Mucosa of descending colon (tissue), 3 donors: ENCODE results near the gene ZDHHC7. TPM values are rescaled to one million over a fixed set of nuclear protein-coding genes. Genes with fewer than 3 reads are reported as not detected.

Source experiments
- ATAC-seq: fragments of 200-7000 bp; cut with Tn5 transposase; one replicate; pipeline ENCODE4 v1.9.1; 2020; ENCODE audit warnings: mild to moderate bottlenecking, moderate library complexity
- DNase-seq, 3 donors: peaks; one replicate each; pipeline ENCODE4 v3.0.0-alpha.2; 2020
- H3K36me3 ChIP-seq: fragments of 200-600 bp; one replicate; pipeline ENCODE4 v1.8.0; 2021; ENCODE audit warnings: low read depth, mild to moderate bottlenecking
- H3K4me1 ChIP-seq: fragments of 200-600 bp; one replicate; pipeline ENCODE4 v1.8.0; 2021; ENCODE audit warnings: low read depth, mild to moderate bottlenecking
- H3K4me3 ChIP-seq: fragments of 200-600 bp; one replicate; pipeline ENCODE4 v1.8.0; 2021; ENCODE audit warnings: mild to moderate bottlenecking
- H3K9me3 ChIP-seq: fragments of 200-600 bp; one replicate; pipeline ENCODE4 v1.8.0; 2021; ENCODE audit warnings: mild to moderate bottlenecking
- CTCF ChIP-seq: fragments of 200-600 bp; IDR thresholded peaks from one replicate; pipeline ENCODE4 v1.8.0; 2022; ENCODE audit warnings: antibody characterized with exemption, mild to moderate bottlenecking
- intact Hi-C, 2 donors: fragments of 100-400 bp; cut with DNase I in 1 of 2; cut with micrococcal nuclease in 1 of 2; formaldehyde crosslinking; loops; one replicate each; pipeline versions ENCODE4 v1.11.0 to v1.11.1; 2022; cut with DNase I, micrococcal nuclease
- total RNA-seq, 3 donors: library from RNA; stranded (reverse); fragmentation: NEBNext Ultra II Directional in 2 of 3; extraction: Animal tissue kit (Norgen Biotek cat#: 25700) in 2 of 3; gene quantifications; one replicate each; pipeline versions ENCODE4 v1.2.1 to v1.2.4, GENCODE V29; 2021 to 2023
- donor health status: DM: no; HTN: no; CAD: no; lungs with moderate emphysema.
- donor health status: DM: no; HTN: no; CAD: no.
- donor health status: DM: no; HTN: yes; CAD: no.

Gene ZDHHC7
- total RNA-seq, 3 donors from 2014 or later = 69.8 to 96.1 (median 78.7) TPM

DNA sequence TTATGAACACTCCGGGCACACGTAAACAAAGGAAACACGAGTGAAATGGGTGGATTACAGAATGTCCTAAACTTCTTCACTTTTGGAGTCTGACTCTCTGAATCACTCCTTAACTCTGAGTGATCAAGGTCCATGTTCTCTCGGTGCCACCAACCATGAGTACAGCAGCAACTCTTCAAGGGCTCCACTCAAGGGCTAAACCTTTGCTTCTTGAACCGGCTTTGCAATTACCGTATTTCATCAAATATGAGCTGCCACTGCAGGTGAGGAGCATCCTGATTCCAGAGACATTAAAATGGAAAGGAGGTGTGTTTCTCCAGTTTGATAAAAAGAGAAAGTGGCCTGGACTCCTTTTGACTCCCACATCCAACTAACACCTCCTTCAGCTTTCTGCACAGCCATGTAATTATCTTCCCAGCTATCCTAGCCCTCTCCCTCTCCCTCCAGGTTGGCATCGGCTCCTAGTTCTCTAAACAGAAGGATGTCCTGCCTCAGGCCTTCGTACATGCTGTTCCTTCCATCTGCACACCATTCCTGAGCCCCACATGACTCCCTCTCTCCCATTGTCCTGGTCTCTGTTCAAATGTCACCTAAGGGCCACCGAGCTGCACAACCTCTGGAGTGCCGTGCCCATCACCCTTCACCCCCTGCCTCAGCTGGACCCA is 61.4 kb downstream of the ZDHHC7 start:
- peaks cover 12% of the 10 kb centered on the region for H3K4me1 ChIP-seq
- intact Hi-C loops = loop anchor here in 1 of 2 donors (5.0 kb wide), 1 partner anchor 198 kb away; no protein-coding TSS in a partner anchor
- H3K4me3 ChIP-seq = no peak overlapping the region
- H3K9me3 ChIP-seq = no peaks in the 10 kb centered on the region
- no peak for TF ChIP-seq CTCF
- DNase-seq (no peak), ATAC-seq (no peak)
- no peaks in the 10 kb centered on the region for H3K36me3 ChIP-seq

- peaks cover 12% of the 10 kb centered on the region for H3K4me1 ChIP-seq
- H3K9me3 ChIP-seq = no peaks in the 10 kb centered on the region
- intact Hi-C loops = no loop called here
- no peak for ATAC-seq
- no peak for TF ChIP-seq CTCF
- no peaks in the 10 kb centered on the region for H3K36me3 ChIP-seq
- no peak overlapping the region for H3K4me3 ChIP-seq
- DNase-seq = no peak
These were observed 62.3 kb downstream of the ZDHHC7 start for GRCh38 chr16:84948851-84949610.

GRCh38 chr16:84947996-84948850 is 63.1 kb downstream of the ZDHHC7 start:
- TF ChIP-seq CTCF = no peak
- Histone ChIP-seq H3K9me3 (no peaks in the 10 kb centered on the region), H3K36me3 (no peaks in the 10 kb centered on the region), H3K4me3 (no peak overlapping the region), H3K4me1 (peaks cover 12% of the 10 kb centered on the region)
- DNase-seq (no peak), ATAC-seq (no peak)
- intact Hi-C loops = no loop called here

GRCh38 chr16:84947022-84947421 is 64.3 kb downstream of the ZDHHC7 start:
- TF ChIP-seq CTCF = no peak
- peak; percentile 80 for ATAC-seq
- no peaks in the 10 kb centered on the region for H3K9me3 ChIP-seq
- intact Hi-C loops = no loop called here
- no peaks in the 10 kb centered on the region for H3K36me3 ChIP-seq
- DNase-seq = peak in 1 of 3 donors; percentile 76
- H3K4me1 ChIP-seq = peaks cover 10% of the 10 kb centered on the region
- H3K4me3 ChIP-seq = no peak overlapping the region

DNA sequence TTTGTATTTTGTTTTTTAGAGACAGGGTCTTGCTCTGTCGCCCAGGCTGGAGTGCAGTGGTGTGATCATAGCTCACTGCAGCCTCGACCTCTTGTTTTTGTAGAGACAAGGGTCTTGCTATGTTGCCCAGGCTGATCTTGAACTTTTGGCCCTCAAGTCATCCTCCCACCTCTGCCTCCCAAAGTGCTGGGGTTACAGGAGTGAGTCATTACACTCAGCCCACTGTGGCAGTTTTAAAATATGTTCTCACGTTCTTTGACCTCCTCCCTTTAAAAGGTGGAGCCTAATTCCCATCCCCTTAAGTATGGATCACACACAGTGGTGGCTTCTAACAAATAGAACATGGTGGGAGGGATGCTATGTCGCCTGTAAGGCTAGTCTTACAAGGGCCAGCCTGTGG is 67.7 kb downstream of the ZDHHC7 start:
- ATAC-seq = no peak
- Histone ChIP-seq H3K9me3 (no peaks in the 10 kb centered on the region), H3K4me1 (peaks cover 7% of the 10 kb centered on the region), H3K36me3 (no peaks in the 10 kb centered on the region), H3K4me3 (no peak overlapping the region)
- no peak for TF ChIP-seq CTCF
- no peak for DNase-seq
- intact Hi-C loops = no loop called here
